ENCODE results near the gene EEF1AKMT2. TPM values are rescaled to one million over a fixed set of nuclear protein-coding genes. Genes with fewer than 3 reads are reported as not detected.
A peak's percentile ranks its signal among the peaks of the same experiment; 100 is the strongest.

EEF1AKMT2 gene
- total RNA-seq, 6 experiments from 2014 or later: 5.3 to 7.9 (median 7.4) TPM

- peaks cover 0 to 17% (median 1%) of the 10 kb centered on the region in 4 donors for H3K4me1 ChIP-seq
- DNase-seq: peak in 1 of 3 donors; percentile 44
- peak; percentile 54 to 65 (median 62) for ATAC-seq
- no peak overlapping the region for H3K4me3 ChIP-seq
- H3K36me3 ChIP-seq: no peaks in the 10 kb centered on the region
- TF ChIP-seq CTCF (IDR thresholded peaks at IDR 0.05) (no peak), POLR2A (IDR thresholded peaks at IDR 0.05) (peak; percentile 18)
- intact Hi-C loops (cut with DNase I): no loop called here
- H3K27ac ChIP-seq: peak overlapping the region; percentile 29 to 50 (median 39)
- WGBS (ENCODE audit: insufficient coverage, low coverage, low lambda C conversion rate, missing lambda C conversion rate): 58% methylated on average over 10 of the region's 14 CpGs
- no peaks in the 10 kb centered on the region for H3K27me3 ChIP-seq
- H3K9me3 ChIP-seq: no peaks in the 10 kb centered on the region
Observed at GRCh38 chr10:124728071-124728829, 63.4 kb downstream of the EEF1AKMT2 start.

GRCh38 chr10:124727361-124727960 is 64.2 kb downstream of the EEF1AKMT2 start:
- no peak overlapping the region for H3K4me3 ChIP-seq
- 49% methylated on average over 4 of the region's 6 CpGs for WGBS (ENCODE audit: insufficient coverage, low coverage, low lambda C conversion rate, missing lambda C conversion rate)
- intact Hi-C loops (cut with DNase I): no loop called here
- H3K27ac ChIP-seq: no peak overlapping the region
- DNase-seq (peak in 1 of 3 donors; percentile 12), ATAC-seq (no peak)
- no peak for TF ChIP-seq CTCF (IDR thresholded peaks at IDR 0.05)
- no peak for TF ChIP-seq POLR2A (IDR thresholded peaks at IDR 0.05)
- no peaks in the 10 kb centered on the region for H3K9me3 ChIP-seq
- H3K27me3 ChIP-seq: no peaks in the 10 kb centered on the region
- no peaks in the 10 kb centered on the region for H3K36me3 ChIP-seq
- peaks cover 0 to 25% (median 5%) of the 10 kb centered on the region in 4 donors for H3K4me1 ChIP-seq

GRCh38 chr10:124725791-124726190 is 65.9 kb downstream of the EEF1AKMT2 start:
- no peak overlapping the region for H3K4me3 ChIP-seq
- whole genome bisulfite sequencing (ENCODE audit: insufficient coverage, low coverage, low lambda C conversion rate, missing lambda C conversion rate): 96% methylated on average over 4 of the region's 7 CpGs
- DNase-seq (peak in 1 of 3 donors; percentile 28), ATAC-seq (no peak)
- no peaks in the 10 kb centered on the region for H3K9me3 ChIP-seq
- H3K27ac ChIP-seq: no peak overlapping the region
- no peaks in the 10 kb centered on the region for H3K27me3 ChIP-seq
- intact Hi-C loops (cut with DNase I): no loop called here
- peaks cover 0 to 34% (median 5%) of the 10 kb centered on the region in 4 donors for H3K4me1 ChIP-seq
- TF ChIP-seq POLR2A (IDR thresholded peaks at IDR 0.05) (no peak), CTCF (IDR thresholded peaks at IDR 0.05) (no peak)
- H3K36me3 ChIP-seq: no peaks in the 10 kb centered on the region

- 81% methylated on average over 8 of the region's 9 CpGs for WGBS (ENCODE audit: insufficient coverage, low coverage, low lambda C conversion rate, missing lambda C conversion rate)
- Histone ChIP-seq H3K4me3 (no peak overlapping the region), H3K4me1 (peaks cover 0 to 40% (median 5%) of the 10 kb centered on the region in 4 donors), H3K36me3 (no peaks in the 10 kb centered on the region), H3K27me3 (no peaks in the 10 kb centered on the region), H3K9me3 (no peaks in the 10 kb centered on the region), H3K27ac (no peak overlapping the region)
- ATAC-seq (no peak), DNase-seq (peak in 1 of 3 donors; percentile 34)
- intact Hi-C loops (cut with DNase I): no loop called here
- TF ChIP-seq CTCF (IDR thresholded peaks at IDR 0.05) (no peak), POLR2A (IDR thresholded peaks at IDR 0.05) (no peak)
Observed at GRCh38 chr10:124725171-124725631, 66.5 kb downstream of the EEF1AKMT2 start.

All from right lobe of liver (tissue), 6 donors.